OCI-LY7 (cell line): ENCODE measurements around the gene TREML2. TPM values are rescaled to one million over a fixed set of nuclear protein-coding genes. Genes with fewer than 3 reads are reported as not detected.

Experiments
- BruUV-seq: library from RNA; stranded (reverse); fragments of 400-500 nt; replicated peaks from 2 replicates; lab custom pipeline; 2021; lab: Mats Ljungman, UMichigan
- CTCF ChIA-PET: fragments of 300-600 bp; sonication (Branson Sonifier 250); formaldehyde crosslinking; loops from one replicate; lab custom pipeline; 2022; ENCODE audit warnings: antibody characterized with exemption; ENCODE audit not compliant: unreplicated experiment; lab: Charles Lee
- POLR2A ChIA-PET: fragments of 300-600 bp; sonication (Branson Sonifier 250); formaldehyde crosslinking; loops from one replicate; lab custom pipeline; 2022; ENCODE audit warnings: antibody characterized with exemption; lab: Charles Lee
- DNase-seq: peaks from one replicate; pipeline ENCODE4 v3.0.0-alpha.2; 2015; ENCODE audit warnings: low spot score
- H2AFZ ChIP-seq: fragments of 200-600 bp; sonication (generic), shearing (Covaris generic); 2 replicates; pipeline ENCODE4 v1.6.1; 2014; ENCODE audit warnings: mild to moderate bottlenecking, antibody characterized with exemption, low read length, moderate library complexity
- H3K27ac ChIP-seq: fragments of 200-600 bp; sonication (generic); 2 replicates; pipeline ENCODE4 v1.5.1; 2014; ENCODE audit warnings: mixed run types, low read depth, mild to moderate bottlenecking, moderate library complexity, low read length, inconsistent platforms; ENCODE audit not compliant: poor library complexity, severe bottlenecking
- H3K36me3 ChIP-seq: fragments of 200-600 bp; sonication (generic); 2 replicates; pipeline ENCODE4 v1.6.1; 2014; ENCODE audit warnings: mild to moderate bottlenecking, antibody characterized with exemption, low read length, moderate library complexity, mixed read lengths; ENCODE audit not compliant: insufficient read depth
- H3K4me1 ChIP-seq: fragments of 200-600 bp; sonication (generic); 2 replicates; pipeline ENCODE4 v1.5.1; 2014; ENCODE audit warnings: mild to moderate bottlenecking, low read length; ENCODE audit not compliant: insufficient read depth, poor library complexity, severe bottlenecking
- H3K4me2 ChIP-seq: fragments of 200-600 bp; sonication (generic); 2 replicates; pipeline ENCODE4 v1.6.1; 2014; ENCODE audit warnings: mild to moderate bottlenecking, low read length
- H3K4me3 ChIP-seq: fragments of 200-600 bp; sonication (generic); 2 replicates; pipeline ENCODE4 v1.5.1; 2014; ENCODE audit warnings: mild to moderate bottlenecking, low read depth, low read length; ENCODE audit not compliant: poor library complexity, severe bottlenecking
- H3K79me2 ChIP-seq: fragments of 200-600 bp; sonication (generic); 2 replicates; pipeline ENCODE4 v1.6.1; 2016; ENCODE audit warnings: low read depth, mild to moderate bottlenecking, low read length, moderate library complexity, mixed read lengths; ENCODE audit not compliant: insufficient read depth
- H3K9me2 ChIP-seq: fragments of 200-600 bp; sonication (generic); 2 replicates; pipeline ENCODE4 v1.6.1; 2016; ENCODE audit warnings: mild to moderate bottlenecking, low read length, mixed read lengths; ENCODE audit not compliant: insufficient read depth
- H3K9me3 ChIP-seq: fragments of 200-600 bp; sonication (generic); 2 replicates; pipeline ENCODE4 v1.6.1; 2014; ENCODE audit warnings: mild to moderate bottlenecking, mixed run types, low read length, mixed read lengths
- H4K20me1 ChIP-seq: fragments of 200-600 bp; sonication (generic); 2 replicates; pipeline ENCODE4 v1.6.1; 2014; ENCODE audit warnings: mild to moderate bottlenecking, antibody characterized with exemption, low read length, moderate library complexity, mixed read lengths; ENCODE audit not compliant: insufficient read depth
- CTCF ChIP-seq: fragments of 200-600 bp; sonication (generic); conservative IDR thresholded peaks from 2 replicates; pipeline ENCODE4 v1.5.1; 2014; ENCODE audit warnings: mild to moderate bottlenecking, antibody characterized with exemption, low read length, moderate library complexity, mixed read lengths
- EZH2phosphoT487 ChIP-seq: fragments of 200-600 bp; sonication (generic); IDR thresholded peaks from 2 replicates; pipeline ENCODE4 v1.6.1; 2018; ENCODE audit warnings: low read depth, borderline replicate concordance, mild to moderate bottlenecking, mixed run types, antibody characterized with exemption, low read length, moderate library complexity, mixed read lengths
- intact Hi-C: fragments of 100-400 bp; cut with micrococcal nuclease; formaldehyde crosslinking; loops from one replicate; pipeline ENCODE4 v1.10.0; 2022; ENCODE audit not compliant: unreplicated experiment
- total RNA-seq, 2 experiments: library from RNA; depleted of rRNA in 1 of 2; stranded (reverse); fragments of >200 nt in 1 of 2; shearing (Covaris generic) in 1 of 2; gene quantifications; 2 replicates each; pipeline ENCODE4 v1.2.3, GENCODE V29; 2014 to 2022

Gene TREML2
- total RNA-seq, 2 experiments from 2014 or later = 5.5 to 17.4 TPM

GRCh38 chr6:41237128-41237527 is 36.2 kb upstream of the TREML2 start:
- BruUV-seq = no TSS peak
- H3K79me2 ChIP-seq = no peaks in the 10 kb centered on the region
- CTCF ChIA-PET = no interaction called here

DNA sequence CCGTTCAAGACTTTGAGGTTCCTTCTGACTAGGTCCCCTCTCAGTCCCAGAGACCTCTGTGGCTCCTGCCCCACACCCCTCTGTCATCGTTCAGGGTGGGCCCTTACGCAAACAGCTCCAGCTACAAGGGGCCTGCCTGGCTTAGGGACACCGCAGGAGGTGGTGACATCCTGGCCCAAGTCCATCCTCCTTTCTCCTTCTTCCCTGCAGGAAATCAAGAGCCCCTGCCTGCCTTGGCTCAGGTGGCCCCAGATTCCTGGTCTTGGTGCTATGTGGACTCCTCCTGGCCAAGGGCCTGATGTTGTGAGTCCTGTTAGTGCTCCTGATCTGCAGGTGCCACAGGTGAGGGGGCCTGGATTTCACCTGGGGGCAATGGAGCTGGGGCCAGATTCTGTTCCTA is 35.3 kb upstream of the TREML2 start:
- no peak for TF ChIP-seq CTCF
- TF ChIP-seq EZH2phosphoT487 = no peak
- no TSS peak for BruUV-seq
- CTCF ChIA-PET = interaction anchor here (0.7 kb wide), 1 partner anchor 19 kb away, joined by 3 read pairs; no protein-coding TSS in a partner anchor
- no peak overlapping the region for H3K4me3 ChIP-seq
- intact Hi-C loops = no loop called here
- H3K27ac ChIP-seq = no peak overlapping the region
- DNase-seq = no peak
- no peaks in the 10 kb centered on the region for H4K20me1 ChIP-seq
- no peaks in the 10 kb centered on the region for H3K36me3 ChIP-seq
- no peaks in the 10 kb centered on the region for H3K9me2 ChIP-seq
- no peaks in the 10 kb centered on the region for H3K79me2 ChIP-seq
- no peaks in the 10 kb centered on the region for H3K9me3 ChIP-seq
- POLR2A ChIA-PET = interaction anchor here (0.7 kb wide), 1 partner anchor 25 kb away, joined by 3 read pairs; no protein-coding TSS in a partner anchor
- H2AFZ ChIP-seq = no peak overlapping the region
- H3K4me2 ChIP-seq = no peak overlapping the region
- H3K4me1 ChIP-seq = no peaks in the 10 kb centered on the region

More at GRCh38 chr6:41237128-41237527, 36.2 kb upstream of the TREML2 start:
- H4K20me1 ChIP-seq = no peaks in the 10 kb centered on the region
- H3K4me3 ChIP-seq = no peak overlapping the region
- H3K4me1 ChIP-seq = no peaks in the 10 kb centered on the region
- H3K4me2 ChIP-seq = no peak overlapping the region
- H3K9me2 ChIP-seq = no peaks in the 10 kb centered on the region
- POLR2A ChIA-PET = no interaction called here
- no peaks in the 10 kb centered on the region for H3K36me3 ChIP-seq
- no peaks in the 10 kb centered on the region for H3K9me3 ChIP-seq
- no peak overlapping the region for H2AFZ ChIP-seq
- TF ChIP-seq EZH2phosphoT487 (no peak), CTCF (no peak)
- no peak overlapping the region for H3K27ac ChIP-seq
- DNase-seq = no peak
- intact Hi-C loops = no loop called here

GRCh38 chr6:41232667-41233066 is 31.7 kb upstream of the TREML2 start:
- no peaks in the 10 kb centered on the region for H3K4me1 ChIP-seq
- ChIA-PET CTCF (no interaction called here), POLR2A (no interaction called here)

More at GRCh38 chr6:41232667-41233066, 31.7 kb upstream of the TREML2 start:
- no peak overlapping the region for H3K4me2 ChIP-seq
- intact Hi-C loops = no loop called here
- H3K79me2 ChIP-seq = no peaks in the 10 kb centered on the region
- no peak overlapping the region for H3K4me3 ChIP-seq
- no peak for DNase-seq
- BruUV-seq = no TSS peak
- H2AFZ ChIP-seq = no peak overlapping the region
- no peaks in the 10 kb centered on the region for H4K20me1 ChIP-seq
- H3K36me3 ChIP-seq = no peaks in the 10 kb centered on the region
- no peak overlapping the region for H3K27ac ChIP-seq
- H3K9me3 ChIP-seq = no peaks in the 10 kb centered on the region
- TF ChIP-seq EZH2phosphoT487 (no peak), CTCF (no peak)
- no peaks in the 10 kb centered on the region for H3K9me2 ChIP-seq
